Liver (tissue), 9 donors: ENCODE data around the gene VAC14. TPM values are rescaled to one million over a fixed set of nuclear protein-coding genes. Genes with fewer than 3 reads are reported as not detected.

Experiments used
- DNase-seq: peaks from one replicate; pipeline ENCODE4 v3.0.0-alpha.2; 2017; ENCODE audit warnings: low spot score
- H3K27ac ChIP-seq, 2 donors: one replicate each; pipeline ENCODE4 v1.7.0; 2013; ENCODE audit warnings: inconsistent platforms in 2 of 2, low read length in 2 of 2, control low read depth in 1 of 2, low read depth in 1 of 2, mild to moderate bottlenecking in 1 of 2
- H3K27me3 ChIP-seq, 4 donors: one replicate each; pipeline versions ENCODE4 v1.6.1 to v1.7.0; 2013; ENCODE audit warnings: low read length in 3 of 4, inconsistent platforms in 1 of 4, mild to moderate bottlenecking in 1 of 4, moderate library complexity in 1 of 4; ENCODE audit not compliant: control insufficient read depth in 4 of 4, insufficient read depth in 4 of 4
- H3K36me3 ChIP-seq, 4 donors: one replicate each; pipeline versions ENCODE4 v1.6.1 to v1.7.0; 2013; ENCODE audit warnings: low read length in 3 of 4, mild to moderate bottlenecking in 3 of 4, low read depth in 1 of 4, moderate library complexity in 1 of 4; ENCODE audit not compliant: control insufficient read depth in 4 of 4, insufficient read depth in 3 of 4
- H3K4me1 ChIP-seq, 4 donors: one replicate each; pipeline versions ENCODE4 v1.6.1 to v1.7.0; 2013; ENCODE audit warnings: low read length in 3 of 4, mild to moderate bottlenecking in 3 of 4, moderate library complexity in 1 of 4; ENCODE audit not compliant: control insufficient read depth in 4 of 4, insufficient read depth in 4 of 4
- H3K4me3 ChIP-seq, 3 donors: one replicate each; pipeline versions ENCODE4 v1.6.1 to v1.7.0; 2013; ENCODE audit warnings: low read length in 3 of 3, control low read depth in 1 of 3, low read depth in 1 of 3, mild to moderate bottlenecking in 1 of 3
- H3K9ac ChIP-seq, 2 donors: one replicate each; pipeline ENCODE4 v1.7.0; 2013; ENCODE audit warnings: low read length in 2 of 2, mild to moderate bottlenecking in 2 of 2, moderate library complexity in 2 of 2, control low read depth in 1 of 2, low read depth in 1 of 2
- H3K9me3 ChIP-seq, 4 donors: one replicate each; pipeline versions ENCODE4 v1.6.1 to v1.7.0; 2013; ENCODE audit warnings: low read length in 3 of 4; ENCODE audit not compliant: control insufficient read depth in 4 of 4
- ATF3 ChIP-seq: IDR thresholded peaks from 2 replicates; pipeline ENCODE4 v1.6.1; 2016; ENCODE audit warnings: antibody characterized with exemption
- CTCF ChIP-seq: fragments of 150-350 bp; IDR thresholded peaks from 2 replicates; pipeline ENCODE4 v1.5.1; 2017; ENCODE audit warnings: improper control_type of control experiment, low read depth, low read length; ENCODE audit not compliant: missing input control
- EGR1 ChIP-seq, 2 donors: IDR thresholded peaks; 2 replicates each; pipeline ENCODE4 v1.6.1; 2016 to 2018; ENCODE audit warnings: antibody characterized with exemption in 2 of 2, low read depth in 2 of 2
- FOXA1 ChIP-seq: IDR thresholded peaks from 2 replicates; pipeline ENCODE4 v1.6.1; 2016; ENCODE audit warnings: antibody characterized with exemption
- FOXA2 ChIP-seq: IDR thresholded peaks from 2 replicates; pipeline ENCODE4 v1.6.1; 2016; ENCODE audit warnings: antibody characterized with exemption
- GABPA ChIP-seq, 2 donors: IDR thresholded peaks in 1 of 2; conservative IDR thresholded peaks in 1 of 2; 2 replicates each; pipeline ENCODE4 v1.6.1; 2016; ENCODE audit warnings: antibody characterized with exemption in 2 of 2, mild to moderate bottlenecking in 1 of 2, moderate library complexity in 1 of 2
- HNF4A ChIP-seq, 2 donors: conservative IDR thresholded peaks; 2 replicates each; pipeline ENCODE4 v1.6.1; 2016; ENCODE audit warnings: antibody characterized with exemption in 2 of 2, mild to moderate bottlenecking in 2 of 2
- HNF4G ChIP-seq: IDR thresholded peaks from 2 replicates; pipeline ENCODE4 v1.6.1; 2016; ENCODE audit warnings: antibody characterized with exemption
- JUND ChIP-seq, 2 donors: IDR thresholded peaks; 2 replicates each; pipeline ENCODE4 v1.6.1; 2016; ENCODE audit warnings: antibody characterized with exemption in 2 of 2
- MAX ChIP-seq: IDR thresholded peaks from 2 replicates; pipeline ENCODE4 v1.6.1; 2016; ENCODE audit warnings: antibody characterized with exemption
- NR2F2 ChIP-seq: IDR thresholded peaks from 2 replicates; pipeline ENCODE4 v1.6.1; 2016; ENCODE audit warnings: antibody characterized with exemption
- RAD21 ChIP-seq, 2 donors: IDR thresholded peaks; 2 replicates each; pipeline ENCODE4 v1.6.1; 2016; ENCODE audit warnings: antibody characterized with exemption in 2 of 2, mild to moderate bottlenecking in 2 of 2
- REST ChIP-seq: IDR thresholded peaks from 2 replicates; pipeline ENCODE4 v1.6.1; 2016; ENCODE audit warnings: antibody characterized with exemption, mild to moderate bottlenecking
- RXRA ChIP-seq, 2 donors: IDR thresholded peaks; 2 replicates each; pipeline ENCODE4 v1.6.1; 2017 to 2018; ENCODE audit warnings: antibody characterized with exemption in 2 of 2, mild to moderate bottlenecking in 1 of 2
- SP1 ChIP-seq: IDR thresholded peaks from 2 replicates; pipeline ENCODE4 v1.6.1; 2018; ENCODE audit warnings: antibody characterized with exemption, mild to moderate bottlenecking
- TAF1 ChIP-seq: conservative IDR thresholded peaks from 2 replicates; pipeline ENCODE4 v1.6.1; 2016; ENCODE audit warnings: antibody characterized with exemption, mild to moderate bottlenecking
- YY1 ChIP-seq: IDR thresholded peaks from 2 replicates; pipeline ENCODE4 v1.6.1; 2016; ENCODE audit warnings: antibody characterized with exemption, mild to moderate bottlenecking
- ZBTB33 ChIP-seq: IDR thresholded peaks from 2 replicates; pipeline ENCODE4 v1.6.1; 2016; ENCODE audit warnings: antibody characterized with exemption
- WGBS: extraction: QIAGEN DNeasy Blood & Tissue Kit; methylation state at CpG from one replicate; pipeline ENCODE4 v1.1.7; 2013; 5-methylcytosine and 5-hydroxymethylcytosine counted together
- polyA plus RNA-seq, 2 donors: library from polyadenylated mRNA; stranded (reverse) in 1 of 2; unstranded in 1 of 2; fragments of 200-250 nt in 1 of 2; fragments of >200 nt in 1 of 2; fragmentation: Nextera tagmentation in 1 of 2; extraction: Ambion mirVana in 1 of 2; gene quantifications; one replicate each; pipeline versions ENCODE4 v1.2.1 to v1.2.3, GENCODE V29; 2013 to 2015
- total RNA-seq, 2 donors: library from RNA; depleted of rRNA; stranded (reverse); fragments of >200 nt; gene quantifications; one replicate each; pipeline ENCODE4 v1.2.3, GENCODE V29; 2014
- donor health status: healthy.
- donor health status: healthy.
- donor health status: healthy.
- donor health status: healthy.
- donor health status: healthy.

The VAC14 gene
- total and polyA plus RNA-seq, 4 donors, result 16.7 to 29.8 (median 20.5) TPM

- Histone ChIP-seq H3K27ac (peak overlapping the region; percentile 88 to 93), H3K36me3 (no peaks in the 10 kb centered on the region), H3K4me1 (peaks cover 15 to 30% (median 26%) of the 10 kb centered on the region in 4 donors), H3K27me3 (no peaks in the 10 kb centered on the region), H3K4me3 (no peak overlapping the region), H3K9ac (peak overlapping the region; percentile 40 to 72), H3K9me3 (no peaks in the 10 kb centered on the region)
- DNase-seq, result no peak
- TF ChIP-seq REST, result peak; percentile 76
- TF ChIP-seq MAX, result peak; percentile 96
- TF ChIP-seq NR2F2, result peak; percentile 36
- peak in 1 of 2 donors; percentile 36 for TF ChIP-seq GABPA (IDR thresholded peaks at IDR 0.05 in 1 of 2, conservative IDR thresholded peaks at IDR 0.05 in 1 of 2)
- peak; percentile 80 to 88 for TF ChIP-seq RXRA (IDR thresholded peaks at IDR 0.05)
- TF ChIP-seq ATF3, result no peak
- TF ChIP-seq YY1, result peak; percentile 90
- TF ChIP-seq HNF4G, result peak; percentile 98
- TF ChIP-seq RAD21 (IDR thresholded peaks at IDR 0.05), result peak; percentile 33 to 43
- no peak for TF ChIP-seq FOXA2
- TF ChIP-seq HNF4A (conservative IDR thresholded peaks at IDR 0.05), result peak; percentile 100
- TF ChIP-seq FOXA1, result peak; percentile 46
- TF ChIP-seq CTCF, result no peak
- TF ChIP-seq TAF1, result no peak
- peak; percentile 96 for TF ChIP-seq SP1
- TF ChIP-seq JUND (IDR thresholded peaks at IDR 0.05), result peak; percentile 54 to 80
- TF ChIP-seq EGR1 (IDR thresholded peaks at IDR 0.05; ENCODE audit: low read depth in 2 of 2), result peak in 1 of 2 donors; percentile 87
- peak; percentile 81 for TF ChIP-seq ZBTB33
- WGBS, result 37% methylated on average over 5 of the region's 5 CpGs
These were observed 91.5 kb downstream of the VAC14 start for GRCh38 chr16:70709457-70709856.
